SK-N-SH treated with all-trans-retinoic acid at 6 μM for 48 hours (cell line): ENCODE measurements around the gene DYNLRB1.

ENCODE experiments used
- ATAC-seq: fragments of 200-7000 bp; cut with Tn5 transposase; 3 replicates; pipeline ENCODE4 v1.9.1; 2020; ENCODE audit warnings: mild to moderate bottlenecking, moderate library complexity
- ARNTL ChIP-seq: fragments of 450-650 bp; formaldehyde crosslinking; IDR thresholded peaks from 2 replicates; pipeline ENCODE4 v1.5.0; 2020; ENCODE audit warnings: low read depth, mild to moderate bottlenecking, moderate library complexity, borderline replicate concordance
- CREB5 ChIP-seq: fragments of 250-450 bp; sonication (Bioruptor Pico); IDR thresholded peaks from 2 replicates; pipeline ENCODE4 v1.5.1; 2020; ENCODE audit warnings: low read depth, mild to moderate bottlenecking, moderate library complexity
- CSDC2 ChIP-seq: fragments of 250-450 bp; sonication (Bioruptor Pico); IDR thresholded peaks from 2 replicates; pipeline ENCODE4 v1.5.0; 2020; ENCODE audit warnings: mild to moderate bottlenecking, moderate library complexity
- ESRRG ChIP-seq: fragments of 250-450 bp; sonication (Bioruptor Pico); IDR thresholded peaks from 2 replicates; pipeline ENCODE4 v1.6.1; 2021; ENCODE audit warnings: mild to moderate bottlenecking
- GLIS3 ChIP-seq: fragments of 250-450 bp; sonication (Bioruptor Pico); IDR thresholded peaks from 2 replicates; pipeline ENCODE4 v1.5.0; 2020; ENCODE audit warnings: mild to moderate bottlenecking, moderate library complexity
- OSR1 ChIP-seq: fragments of 250-450 bp; sonication (Bioruptor Pico); IDR thresholded peaks from 2 replicates; pipeline ENCODE4 v1.8.0; 2022; ENCODE audit warnings: moderate library complexity, mild to moderate bottlenecking, inconsistent platforms
- PATZ1 ChIP-seq: fragments of 250-450 bp; sonication (Bioruptor Pico); IDR thresholded peaks from 2 replicates; pipeline ENCODE4 v1.8.0; 2020; ENCODE audit warnings: mild to moderate bottlenecking, moderate library complexity, borderline replicate concordance
- POU6F1 ChIP-seq: fragments of 250-450 bp; sonication (Bioruptor Pico); IDR thresholded peaks from 2 replicates; pipeline ENCODE4 v1.8.0; 2021; ENCODE audit warnings: low read depth, mild to moderate bottlenecking, moderate library complexity, borderline replicate concordance
- PPARA ChIP-seq: fragments of 250-450 bp; sonication (Bioruptor Pico); IDR thresholded peaks from 2 replicates; pipeline ENCODE4 v1.5.0; 2020; ENCODE audit warnings: mild to moderate bottlenecking, borderline replicate concordance
- RARB ChIP-seq: fragments of 250-450 bp; sonication (Bioruptor Pico); IDR thresholded peaks from 2 replicates; pipeline ENCODE4 v1.8.0; 2021; ENCODE audit warnings: mild to moderate bottlenecking, moderate library complexity
- SNAI2 ChIP-seq: fragments of 250-450 bp; sonication (Bioruptor Pico); IDR thresholded peaks from 2 replicates; pipeline ENCODE4 v1.5.0; 2020; ENCODE audit warnings: mild to moderate bottlenecking, moderate library complexity
- TCF4 ChIP-seq: fragments of 250-450 bp; sonication (Bioruptor Pico); IDR thresholded peaks from 2 replicates; pipeline ENCODE4 v1.8.0; 2021; ENCODE audit warnings: mild to moderate bottlenecking, moderate library complexity, borderline replicate concordance
- TOX ChIP-seq: fragments of 250-450 bp; sonication (Bioruptor Pico); IDR thresholded peaks from 2 replicates; pipeline ENCODE4 v1.8.0; 2021; ENCODE audit warnings: mild to moderate bottlenecking, moderate library complexity, borderline replicate concordance
- TSHZ2 ChIP-seq: fragments of 250-450 bp; sonication (Bioruptor Pico); IDR thresholded peaks from 2 replicates; pipeline ENCODE4 v1.5.0; 2020; ENCODE audit warnings: mild to moderate bottlenecking, moderate library complexity
- ZC3H10 ChIP-seq: fragments of 250-450 bp; sonication (Bioruptor Pico); IDR thresholded peaks from 2 replicates; pipeline ENCODE4 v1.5.1; 2021; ENCODE audit warnings: mild to moderate bottlenecking, moderate library complexity
- ZFP3 ChIP-seq: fragments of 250-450 bp; sonication (Bioruptor Pico); IDR thresholded peaks from 2 replicates; pipeline ENCODE4 v1.5.0; 2020; ENCODE audit warnings: mild to moderate bottlenecking, moderate library complexity
- ZNF565 ChIP-seq: fragments of 450-650 bp; formaldehyde crosslinking; conservative IDR thresholded peaks from 2 replicates; pipeline ENCODE4 v1.5.0; 2020; ENCODE audit warnings: low read depth, mild to moderate bottlenecking, moderate library complexity
- ZNF70 ChIP-seq: fragments of 450-650 bp; formaldehyde crosslinking; IDR thresholded peaks from 2 replicates; pipeline ENCODE4 v1.5.0; 2020; ENCODE audit warnings: mild to moderate bottlenecking, moderate library complexity
- ZNF8 ChIP-seq: fragments of 450-650 bp; formaldehyde crosslinking; IDR thresholded peaks from 2 replicates; pipeline ENCODE4 v1.5.0; 2020; ENCODE audit warnings: mild to moderate bottlenecking, moderate library complexity

Gene DYNLRB1

GRCh38 chr20:34507702-34508413, 8.4 kb upstream of the DYNLRB1 start (continued):
- TF ChIP-seq OSR1 (CRISPR knock-in tag) = no peak
- TF ChIP-seq RARB (CRISPR knock-in tag) = no peak
- no peak for TF ChIP-seq CREB5 (CRISPR knock-in tag)
- TF ChIP-seq, all 23 proteins: peak for 0

- no peak for ATAC-seq
- TF ChIP-seq TCF4 (CRISPR knock-in tag) (no peak), TOX (CRISPR knock-in tag) (no peak), PATZ1 (CRISPR knock-in tag) (no peak), TSHZ2 (CRISPR knock-in tag) (no peak), CREB5 (CRISPR knock-in tag) (no peak), OSR1 (CRISPR knock-in tag) (no peak), POU6F1 (no peak), PPARA (no peak), ESRRG (CRISPR knock-in tag) (no peak), SNAI2 (CRISPR knock-in tag) (no peak)
These were observed 5.6 kb upstream of the DYNLRB1 start for GRCh38 chr20:34510575-34510974.

GRCh38 chr20:34511891-34512265, 4.3 kb upstream of the DYNLRB1 start:
- no peak for ATAC-seq
- no peak for TF ChIP-seq CSDC2 (CRISPR knock-in tag)
- no peak for TF ChIP-seq POU6F1
- no peak for TF ChIP-seq GLIS3
- no peak for TF ChIP-seq ARNTL
- no peak for TF ChIP-seq PPARA
- no peak for TF ChIP-seq ZC3H10 (CRISPR knock-in tag)
- no peak for TF ChIP-seq ZNF565 (CRISPR knock-in tag)
- no peak for TF ChIP-seq ZNF8 (CRISPR knock-in tag)
- no peak for TF ChIP-seq OSR1 (CRISPR knock-in tag)
- TF ChIP-seq ZFP3 (CRISPR knock-in tag) = no peak
- no peak for TF ChIP-seq TCF4 (CRISPR knock-in tag)
- no peak for TF ChIP-seq ZNF70 (CRISPR knock-in tag)
